ENCODE data around the gene COL12A1. TPM values are rescaled to one million over a fixed set of nuclear protein-coding genes. Genes with fewer than 3 reads are reported as not detected.

COL12A1 gene
- total and polyA plus RNA-seq, 2 experiments from 2014 or later = 0.32 to 0.66 TPM

DNA sequence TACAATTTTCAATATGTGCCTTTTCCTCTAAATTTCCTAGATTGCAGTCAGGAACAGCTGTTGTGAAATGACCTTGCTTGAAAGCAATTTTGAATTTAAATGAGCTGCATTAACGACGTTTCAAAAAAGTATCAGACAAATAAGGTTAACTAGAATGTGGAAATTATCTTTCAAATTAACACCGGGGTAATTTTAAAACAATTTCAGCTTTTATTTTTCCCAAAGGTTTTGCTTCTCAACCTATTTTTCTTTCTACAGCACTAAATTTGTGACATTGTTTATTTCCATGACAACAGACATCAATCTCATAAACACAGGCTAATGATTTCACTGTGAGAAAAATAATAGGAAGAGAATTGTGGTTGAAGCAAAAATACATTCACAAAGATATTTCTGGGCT lies 38.5 kb downstream of the COL12A1 start:
- Histone ChIP-seq H3K4me3 (no peak overlapping the region), H3K36me3 (no peaks in the 10 kb centered on the region), H3K27me3 (no peaks in the 10 kb centered on the region), H3K4me1 (ENCODE audit: low read depth) (no peaks in the 10 kb centered on the region), H3K27ac (no peak overlapping the region), H3K9me3 (ENCODE audit: low read depth) (no peaks in the 10 kb centered on the region)
- TF ChIP-seq CTCF (IDR thresholded peaks at IDR 0.05; ENCODE audit: low read depth, low read length) = no peak
- DNase-seq (ENCODE audit: low read depth in 1 of 2, low spot score in 1 of 2) = peak in 1 of 2 donors; percentile 27

DNA sequence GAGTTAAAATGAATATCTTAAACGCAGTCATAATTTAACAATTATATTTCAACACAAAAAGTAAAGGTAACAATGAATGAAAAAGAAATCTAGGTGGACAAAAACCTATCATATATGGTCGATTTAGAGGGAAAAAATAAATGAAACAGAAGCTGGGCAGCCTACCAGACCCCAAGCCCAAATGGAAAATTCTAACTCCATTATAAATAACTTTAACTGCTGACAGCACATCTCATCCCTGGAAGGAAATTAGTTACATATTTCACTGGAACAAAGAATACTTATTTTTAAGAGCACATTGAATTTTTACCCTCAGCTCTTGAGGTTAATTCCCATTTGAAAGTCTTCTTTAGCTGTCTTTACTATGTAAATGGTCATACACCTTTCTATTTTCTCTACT lies 39.1 kb downstream of the COL12A1 start:
- Histone ChIP-seq H3K4me3 (no peak overlapping the region), H3K27me3 (no peaks in the 10 kb centered on the region)
- TF ChIP-seq CTCF (IDR thresholded peaks at IDR 0.05; ENCODE audit: low read depth, low read length) = no peak

DNA sequence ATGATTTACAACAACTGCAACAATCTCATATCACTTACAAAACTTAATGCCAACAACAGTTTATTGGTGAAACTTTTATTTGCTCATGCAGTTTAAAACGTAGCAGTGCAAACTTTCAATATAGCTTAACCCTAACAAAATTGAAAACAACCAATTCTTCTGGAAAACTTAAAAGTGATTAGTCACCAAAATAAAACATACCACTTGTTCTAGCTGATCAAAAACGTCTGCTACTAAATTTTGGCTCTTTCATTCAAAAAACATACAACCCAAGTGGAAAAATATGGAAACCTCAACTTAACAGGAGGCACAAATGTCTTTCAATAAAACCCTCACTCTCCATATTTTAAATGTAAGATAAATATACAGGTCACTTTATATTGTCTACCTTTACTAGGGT lies 39.6 kb downstream of the COL12A1 start:
- DNase-seq (ENCODE audit: low read depth in 1 of 2, low spot score in 1 of 2) = no peak
- Histone ChIP-seq H3K36me3 (no peaks in the 10 kb centered on the region), H3K27ac (no peak overlapping the region), H3K4me3 (no peak overlapping the region), H3K27me3 (no peaks in the 10 kb centered on the region), H3K9me3 (ENCODE audit: low read depth) (no peaks in the 10 kb centered on the region), H3K4me1 (ENCODE audit: low read depth) (no peaks in the 10 kb centered on the region)
- TF ChIP-seq CTCF (IDR thresholded peaks at IDR 0.05; ENCODE audit: low read depth, low read length) = no peak

More for the DNA sequence above, 39.1 kb downstream of the COL12A1 start:
- no peaks in the 10 kb centered on the region for H3K36me3 ChIP-seq
- no peaks in the 10 kb centered on the region for H3K9me3 ChIP-seq (ENCODE audit: low read depth)
- no peak overlapping the region for H3K27ac ChIP-seq
- no peak for DNase-seq (ENCODE audit: low read depth in 1 of 2, low spot score in 1 of 2)
- no peaks in the 10 kb centered on the region for H3K4me1 ChIP-seq (ENCODE audit: low read depth)

GRCh38 chr6:75158176-75158575 lies 47.7 kb downstream of the COL12A1 start:
- Histone ChIP-seq H3K9me3 (ENCODE audit: low read depth) (no peaks in the 10 kb centered on the region), H3K4me1 (ENCODE audit: low read depth) (no peaks in the 10 kb centered on the region), H3K27me3 (no peaks in the 10 kb centered on the region), H3K36me3 (no peaks in the 10 kb centered on the region), H3K4me3 (no peak overlapping the region), H3K27ac (no peak overlapping the region)
- peak in 1 of 2 donors; percentile 59 for DNase-seq (ENCODE audit: low read depth in 1 of 2, low spot score in 1 of 2)
- TF ChIP-seq CTCF (IDR thresholded peaks at IDR 0.05; ENCODE audit: low read depth, low read length) = no peak

DNA sequence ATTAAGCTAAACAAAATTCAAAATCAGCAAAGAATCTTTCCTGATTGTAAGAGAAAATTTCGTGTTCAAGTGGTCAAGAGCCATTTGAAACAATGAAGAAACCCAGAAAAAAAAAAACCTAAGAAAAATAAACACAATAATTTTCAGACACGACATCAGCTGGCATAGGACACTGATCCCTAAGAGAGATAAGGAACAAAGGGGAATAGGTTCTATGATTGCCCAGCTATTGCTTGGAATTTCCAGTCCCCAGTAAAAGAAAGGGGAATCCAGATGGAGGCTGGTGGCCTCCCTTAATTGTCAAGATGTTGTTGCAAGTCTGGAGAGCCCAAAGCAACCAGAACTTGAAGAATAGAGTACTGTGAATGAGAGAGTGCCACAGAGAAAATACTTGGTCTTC lies 48.5 kb downstream of the COL12A1 start:
- no peak for DNase-seq (ENCODE audit: low read depth in 1 of 2, low spot score in 1 of 2)
- H3K4me3 ChIP-seq = no peak overlapping the region
- no peaks in the 10 kb centered on the region for H3K9me3 ChIP-seq (ENCODE audit: low read depth)

More for the DNA sequence above, 48.5 kb downstream of the COL12A1 start:
- Histone ChIP-seq H3K27me3 (no peaks in the 10 kb centered on the region), H3K4me1 (ENCODE audit: low read depth) (no peaks in the 10 kb centered on the region), H3K36me3 (no peaks in the 10 kb centered on the region), H3K27ac (no peak overlapping the region)
- no peak for TF ChIP-seq CTCF (IDR thresholded peaks at IDR 0.05; ENCODE audit: low read depth, low read length)

All from cardiac muscle cell (in vitro differentiated cells and primary cell).